Progenitor cell of endocrine pancreas (in vitro differentiated cells): ENCODE measurements around the gene CROCC2. TPM values are rescaled to one million over a fixed set of nuclear protein-coding genes. Genes with fewer than 3 reads are reported as not detected.

Source experiments
- DNase-seq: peaks from one replicate; pipeline ENCODE4 v3.0.0; 2021; ENCODE audit warnings: low spot score; ENCODE audit not compliant: unreplicated experiment
- H3K27ac Mint-ChIP-seq: 2 replicates; pipeline ENCODE4 v1.8.0; 2021; ENCODE audit warnings: mild to moderate bottlenecking, moderate library complexity, mixed read lengths
- H3K27me3 Mint-ChIP-seq: 2 replicates; pipeline ENCODE4 v1.8.0; 2021; ENCODE audit warnings: mixed read lengths
- H3K36me3 Mint-ChIP-seq: 2 replicates; pipeline ENCODE4 v1.8.0; 2022; ENCODE audit warnings: mixed read lengths; ENCODE audit not compliant: insufficient read depth
- H3K4me1 Mint-ChIP-seq: 2 replicates; pipeline ENCODE4 v1.8.0; 2021; ENCODE audit warnings: low read depth, mixed read lengths
- H3K4me3 Mint-ChIP-seq: 2 replicates; pipeline ENCODE4 v1.8.0; 2021; ENCODE audit warnings: low read depth, mild to moderate bottlenecking, moderate library complexity, mixed read lengths
- H3K9me3 Mint-ChIP-seq: 2 replicates; pipeline ENCODE4 v1.8.0; 2021; ENCODE audit warnings: low read depth, mixed read lengths
- total RNA-seq: library from RNA; stranded (reverse); gene quantifications from 2 replicates; pipeline ENCODE4 v1.2.1, GENCODE V29; 2021
- TF ChIP-seq, protein P1 (sequence below): fragments of 200-600 bp; sonication (generic); IDR thresholded peaks from one replicate; pipeline ENCODE4 v1.5.0; 2021; ENCODE audit warnings: antibody characterized with exemption, mild to moderate bottlenecking; ENCODE audit not compliant: unreplicated experiment

Gene CROCC2
- total RNA-seq, 1 donor from 2014 or later, result 0.36 TPM

DNA sequence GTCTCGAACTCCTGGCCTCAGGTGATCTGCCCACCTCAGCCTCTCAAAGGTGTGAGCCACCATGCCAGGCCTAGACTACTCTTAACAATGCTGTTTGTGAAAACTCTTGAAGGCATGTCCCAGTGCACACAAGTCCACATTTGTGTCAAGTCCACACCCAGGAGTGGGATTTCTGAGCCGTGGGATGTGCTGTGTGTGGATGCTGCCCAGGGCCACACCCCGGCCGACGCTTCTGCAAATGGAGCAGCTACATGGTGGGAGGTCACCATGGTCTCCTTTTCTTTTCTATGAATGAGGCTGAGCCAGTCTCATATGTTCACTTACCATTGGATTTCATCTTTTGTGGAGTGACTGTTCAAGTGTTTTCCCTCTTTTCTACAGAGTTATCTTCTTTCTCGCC is 108.1 kb downstream of the CROCC2 start:
- Mint-ChIP-seq H3K4me1 (no peaks in the 10 kb centered on the region), H3K36me3 (no peaks in the 10 kb centered on the region), H3K27ac (no peak overlapping the region), H3K27me3 (peaks cover 6% of the 10 kb centered on the region), H3K4me3 (no peak overlapping the region), H3K9me3 (no peaks in the 10 kb centered on the region)
- peak; percentile 3 for DNase-seq
- TF ChIP-seq, protein P1, sequence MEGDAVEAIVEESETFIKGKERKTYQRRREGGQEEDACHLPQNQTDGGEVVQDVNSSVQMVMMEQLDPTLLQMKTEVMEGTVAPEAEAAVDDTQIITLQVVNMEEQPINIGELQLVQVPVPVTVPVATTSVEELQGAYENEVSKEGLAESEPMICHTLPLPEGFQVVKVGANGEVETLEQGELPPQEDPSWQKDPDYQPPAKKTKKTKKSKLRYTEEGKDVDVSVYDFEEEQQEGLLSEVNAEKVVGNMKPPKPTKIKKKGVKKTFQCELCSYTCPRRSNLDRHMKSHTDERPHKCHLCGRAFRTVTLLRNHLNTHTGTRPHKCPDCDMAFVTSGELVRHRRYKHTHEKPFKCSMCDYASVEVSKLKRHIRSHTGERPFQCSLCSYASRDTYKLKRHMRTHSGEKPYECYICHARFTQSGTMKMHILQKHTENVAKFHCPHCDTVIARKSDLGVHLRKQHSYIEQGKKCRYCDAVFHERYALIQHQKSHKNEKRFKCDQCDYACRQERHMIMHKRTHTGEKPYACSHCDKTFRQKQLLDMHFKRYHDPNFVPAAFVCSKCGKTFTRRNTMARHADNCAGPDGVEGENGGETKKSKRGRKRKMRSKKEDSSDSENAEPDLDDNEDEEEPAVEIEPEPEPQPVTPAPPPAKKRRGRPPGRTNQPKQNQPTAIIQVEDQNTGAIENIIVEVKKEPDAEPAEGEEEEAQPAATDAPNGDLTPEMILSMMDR, result no peak

DNA sequence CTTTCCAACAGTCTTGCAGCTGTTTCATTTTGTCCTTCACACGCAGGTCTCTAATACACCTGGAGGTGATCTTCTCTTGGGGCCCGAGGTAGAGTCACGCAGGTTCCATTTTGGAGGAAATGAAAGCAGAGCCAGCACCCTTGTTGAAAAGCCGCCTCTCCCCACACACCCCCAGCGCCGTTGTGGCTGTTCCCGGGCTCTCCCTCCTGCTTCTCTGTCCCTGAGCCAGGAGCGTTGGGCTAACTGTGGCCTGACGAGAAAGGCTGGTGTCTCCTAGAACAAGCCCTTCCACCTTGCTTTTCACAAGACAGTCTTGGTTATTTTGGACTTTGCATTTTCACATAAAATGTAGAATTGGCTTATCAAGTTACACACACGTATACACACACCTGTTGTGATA is 108.6 kb downstream of the CROCC2 start:
- Mint-ChIP-seq H3K36me3 (no peaks in the 10 kb centered on the region), H3K9me3 (no peaks in the 10 kb centered on the region), H3K27ac (no peak overlapping the region), H3K4me1 (no peaks in the 10 kb centered on the region), H3K4me3 (no peak overlapping the region), H3K27me3 (peaks cover 6% of the 10 kb centered on the region)
- TF ChIP-seq, protein P1, result no peak
- DNase-seq, result no peak

DNA sequence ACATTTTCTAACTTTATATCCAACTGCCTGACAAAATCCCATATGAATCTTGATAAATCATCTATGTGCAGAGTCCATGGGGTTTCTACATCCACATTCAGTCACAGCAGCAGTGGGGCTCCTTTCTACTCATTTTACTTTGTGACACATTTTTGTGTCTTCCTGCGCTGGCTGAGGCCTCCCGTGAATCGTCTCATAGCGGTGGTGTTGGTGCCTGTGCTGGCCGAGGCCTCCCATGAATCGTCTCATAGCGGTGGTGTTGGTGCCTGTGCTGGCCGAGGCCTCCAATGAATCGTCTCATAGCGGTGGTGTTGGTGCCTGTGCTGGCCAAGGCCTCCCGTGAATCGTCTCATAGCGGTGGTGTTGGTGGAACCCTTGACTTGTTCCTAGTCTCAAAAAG is 109.3 kb downstream of the CROCC2 start:
- Mint-ChIP-seq H3K4me3 (no peak overlapping the region), H3K9me3 (no peaks in the 10 kb centered on the region), H3K36me3 (no peaks in the 10 kb centered on the region), H3K27me3 (peaks cover 3% of the 10 kb centered on the region), H3K4me1 (no peaks in the 10 kb centered on the region), H3K27ac (no peak overlapping the region)
- TF ChIP-seq, protein P1, result no peak
- peak; percentile 3 for DNase-seq

DNA sequence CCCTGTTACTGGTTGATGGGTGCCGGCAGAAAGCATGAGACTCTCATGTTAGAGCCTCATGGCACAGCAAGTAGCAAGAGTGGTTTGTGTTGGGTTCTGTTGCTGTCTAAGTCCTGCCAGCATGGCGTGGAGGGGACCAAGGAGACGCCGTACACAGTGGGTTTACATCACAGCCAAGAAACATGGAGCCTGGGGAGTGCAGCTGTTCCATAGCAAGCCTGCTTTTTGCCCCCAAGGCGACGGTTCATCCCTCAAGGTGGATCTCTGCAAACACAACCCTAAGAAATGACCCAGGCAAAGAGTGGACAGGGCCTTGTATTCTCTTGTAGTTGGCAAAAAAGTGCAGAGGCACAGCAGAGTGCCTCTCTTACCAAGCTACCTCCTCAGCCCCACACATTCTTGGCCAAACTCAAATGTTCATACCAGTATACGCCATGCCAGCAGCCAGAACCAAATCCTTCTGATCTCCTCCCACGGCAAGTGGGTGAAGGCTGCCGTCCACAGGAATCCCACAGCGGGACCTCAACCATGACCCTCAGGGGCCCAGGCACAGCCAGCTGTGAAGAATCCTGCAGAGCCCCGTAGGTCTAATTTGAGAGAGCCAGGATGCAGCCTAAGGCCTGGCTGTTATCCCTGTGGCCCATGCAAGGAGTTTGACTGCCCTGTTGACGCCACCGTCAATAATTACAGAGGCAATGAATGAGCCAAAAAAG is 111.2 kb downstream of the CROCC2 start:
- no peak overlapping the region for H3K4me3 Mint-ChIP-seq
- no peak overlapping the region for H3K27ac Mint-ChIP-seq
- TF ChIP-seq, protein P1, result no peak
- no peaks in the 10 kb centered on the region for H3K36me3 Mint-ChIP-seq
- DNase-seq, result no peak
- peaks cover 2% of the 10 kb centered on the region for H3K27me3 Mint-ChIP-seq
- H3K4me1 Mint-ChIP-seq, result no peaks in the 10 kb centered on the region
- H3K9me3 Mint-ChIP-seq, result peaks cover 7% of the 10 kb centered on the region

DNA sequence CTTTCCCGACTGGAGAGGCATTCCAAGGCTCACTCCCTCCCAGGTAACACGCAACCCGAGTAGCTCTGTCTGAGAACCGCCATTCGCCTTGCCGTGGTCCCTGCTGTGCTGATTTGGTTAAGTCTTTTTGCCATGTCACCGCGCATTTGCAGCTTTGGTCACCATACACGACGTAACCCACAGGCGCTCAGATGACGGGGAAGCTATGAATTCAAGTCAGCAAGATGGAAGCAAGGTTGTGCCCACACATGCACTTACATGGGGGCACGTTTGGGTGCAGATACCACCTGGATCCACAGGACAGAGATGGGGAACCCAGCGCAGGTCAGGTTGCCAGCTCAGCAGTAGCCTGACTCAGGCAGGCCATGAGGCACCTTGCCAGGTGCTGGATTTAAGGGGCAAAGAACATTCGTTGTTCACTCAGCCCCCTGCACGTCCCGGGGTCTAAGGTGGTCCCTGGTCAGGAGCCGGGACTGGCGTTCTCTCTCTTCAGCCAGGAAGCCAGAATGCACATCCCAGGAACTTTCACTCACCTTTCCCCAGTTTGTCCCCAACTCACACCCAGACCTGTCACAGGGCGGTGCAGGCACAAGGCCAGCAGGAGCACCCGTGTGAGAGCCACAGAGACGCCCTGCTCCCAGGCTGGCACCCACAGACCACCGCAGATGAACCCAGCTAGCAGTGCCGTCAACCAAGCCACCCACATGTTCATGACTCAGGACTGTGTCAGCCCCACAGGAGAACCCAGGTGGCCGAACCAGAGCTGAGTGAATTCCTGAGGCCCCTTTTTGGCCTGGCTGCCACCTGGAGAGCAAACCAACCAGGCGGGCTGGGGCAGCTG is 112.1 kb downstream of the CROCC2 start:
- peaks cover 9% of the 10 kb centered on the region for H3K9me3 Mint-ChIP-seq
- no peak for DNase-seq
- no peak overlapping the region for H3K4me3 Mint-ChIP-seq
- no peak overlapping the region for H3K27ac Mint-ChIP-seq
- no peaks in the 10 kb centered on the region for H3K4me1 Mint-ChIP-seq
- TF ChIP-seq, protein P1, result no peak
- no peaks in the 10 kb centered on the region for H3K36me3 Mint-ChIP-seq
- no peaks in the 10 kb centered on the region for H3K27me3 Mint-ChIP-seq
